BLaER1 (cell line): ENCODE data around the gene PPP1R3E.
A peak's percentile ranks its signal among the peaks of the same experiment; 100 is the strongest.

Source experiments
- H3K27ac ChIP-seq: shearing (Covaris generic); formaldehyde crosslinking; 2 replicates; pipeline ENCODE4 v1.8.1; 2022
- H3K27me3 ChIP-seq: shearing (Covaris generic); formaldehyde crosslinking; 2 replicates; pipeline ENCODE4 v1.8.1; 2022
- H3K36me3 ChIP-seq: shearing (Covaris generic); formaldehyde crosslinking; 2 replicates; pipeline ENCODE4 v1.8.1; 2022
- H3K4me1 ChIP-seq: shearing (Covaris generic); formaldehyde crosslinking; 2 replicates; pipeline ENCODE4 v1.8.1; 2022
- H3K4me2 ChIP-seq: shearing (Covaris generic); formaldehyde crosslinking; 2 replicates; pipeline ENCODE4 v1.8.1; 2022
- H3K4me3 ChIP-seq: shearing (Covaris generic); formaldehyde crosslinking; 2 replicates; pipeline ENCODE4 v1.8.1; 2022
- H3K9ac ChIP-seq: shearing (Covaris generic); formaldehyde crosslinking; 2 replicates; pipeline ENCODE4 v1.8.1; 2022
- H3K9me3 ChIP-seq: shearing (Covaris generic); formaldehyde crosslinking; 2 replicates; pipeline ENCODE4 v1.8.1; 2022
- H4K20me1 ChIP-seq: shearing (Covaris generic); formaldehyde crosslinking; 2 replicates; pipeline ENCODE4 v1.8.1; 2022
- Cebpa-rat ChIP-seq: shearing (Covaris generic); IDR thresholded peaks from 2 replicates; pipeline ENCODE4 v1.8.1; 2022

Gene PPP1R3E

DNA sequence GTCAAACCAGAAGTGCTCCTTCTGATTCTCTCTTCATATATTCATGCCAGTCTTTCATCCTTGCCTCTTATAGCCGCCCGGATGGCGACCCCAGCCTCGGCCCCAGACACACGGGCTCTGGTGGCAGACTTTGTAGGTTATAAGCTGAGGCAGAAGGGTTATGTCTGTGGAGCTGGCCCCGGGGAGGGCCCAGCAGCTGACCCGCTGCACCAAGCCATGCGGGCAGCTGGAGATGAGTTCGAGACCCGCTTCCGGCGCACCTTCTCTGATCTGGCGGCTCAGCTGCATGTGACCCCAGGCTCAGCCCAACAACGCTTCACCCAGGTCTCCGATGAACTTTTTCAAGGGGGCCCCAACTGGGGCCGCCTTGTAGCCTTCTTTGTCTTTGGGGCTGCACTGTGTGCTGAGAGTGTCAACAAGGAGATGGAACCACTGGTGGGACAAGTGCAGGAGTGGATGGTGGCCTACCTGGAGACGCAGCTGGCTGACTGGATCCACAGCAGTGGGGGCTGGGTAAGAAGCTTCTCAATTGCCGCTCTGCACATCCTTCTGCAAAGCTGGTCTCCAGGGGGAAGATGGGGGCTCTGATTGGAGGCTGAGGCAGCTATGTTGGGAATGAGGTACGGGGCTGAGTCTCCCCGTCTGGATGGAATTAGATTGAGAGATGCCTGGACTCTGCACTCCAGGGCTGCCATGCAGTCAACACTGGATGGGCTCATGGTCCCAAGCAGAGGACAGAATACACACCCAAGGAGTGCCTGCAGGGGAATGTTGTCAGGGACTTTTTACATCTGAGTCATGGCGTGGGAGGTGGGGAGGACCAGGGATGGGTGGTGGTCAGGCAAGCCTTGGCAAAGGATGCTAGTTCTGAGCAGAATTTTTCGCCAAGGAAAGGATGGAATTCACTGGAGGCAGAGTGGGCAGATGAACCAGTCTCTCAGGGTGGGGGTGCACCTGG, 5.3 kb upstream of the PPP1R3E start:
- H3K4me2 ChIP-seq, result peak overlapping the region; percentile 95
- H3K9ac ChIP-seq, result 0 out of 2 replicates have a peak overlapping the region, but pooled peaks have one; percentile 84
- no peaks in the 10 kb centered on the region for H3K27me3 ChIP-seq
- TF ChIP-seq Cebpa-rat, result no peak
- no peaks in the 10 kb centered on the region for H4K20me1 ChIP-seq
- peaks cover 41% of the 10 kb centered on the region for H3K36me3 ChIP-seq
- peaks cover 60% of the 10 kb centered on the region for H3K4me1 ChIP-seq
- no peaks in the 10 kb centered on the region for H3K9me3 ChIP-seq
- peak overlapping the region; percentile 77 for H3K4me3 ChIP-seq
- no peak overlapping the region for H3K27ac ChIP-seq

GRCh38 chr14:23307146-23307530, 4.5 kb upstream of the PPP1R3E start:
- Histone ChIP-seq H3K9ac (peak overlapping the region; percentile 84), H3K27me3 (no peaks in the 10 kb centered on the region), H3K4me3 (peak overlapping the region; percentile 77), H3K27ac (peak overlapping the region; percentile 81), H4K20me1 (no peaks in the 10 kb centered on the region), H3K36me3 (peaks cover 37% of the 10 kb centered on the region), H3K4me1 (peaks cover 64% of the 10 kb centered on the region), H3K9me3 (no peaks in the 10 kb centered on the region), H3K4me2 (peak overlapping the region; percentile 95)
- no peak for TF ChIP-seq Cebpa-rat

DNA sequence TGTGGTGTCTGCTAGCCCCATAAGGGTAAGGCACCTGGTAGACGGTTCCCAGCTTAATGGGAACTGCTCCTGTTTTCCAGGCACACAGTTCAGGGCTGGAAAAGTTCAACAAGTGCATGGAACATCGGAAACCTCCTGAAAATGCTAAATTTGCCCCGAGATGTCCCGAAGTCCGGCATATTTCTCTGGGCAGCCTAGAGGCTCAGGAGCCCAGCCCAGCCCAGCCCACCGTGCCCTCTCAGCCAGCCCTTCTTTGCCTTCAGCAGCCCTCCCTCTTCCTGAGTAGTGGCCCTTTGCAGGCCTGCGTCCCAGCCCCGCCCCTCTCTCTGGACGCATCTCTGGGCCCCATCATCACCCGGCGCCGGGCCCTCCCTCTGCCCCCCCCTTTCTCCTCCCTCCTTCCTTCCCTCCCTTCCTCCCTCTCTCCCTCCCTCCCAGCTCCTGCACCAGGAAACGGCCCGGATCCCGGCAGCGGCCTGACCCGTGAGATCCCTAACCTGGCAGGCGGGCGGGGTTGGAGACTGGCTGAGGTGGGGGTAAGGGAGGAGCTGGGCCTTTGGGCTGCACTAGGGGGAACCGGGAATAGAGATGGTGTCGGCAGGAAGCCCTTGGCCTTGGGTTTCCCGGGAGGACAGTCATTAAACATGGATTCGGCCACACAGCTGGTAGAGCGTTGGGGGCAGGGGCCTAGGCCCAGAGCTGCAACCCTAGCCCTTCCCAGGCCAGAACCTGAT, 3.9 kb upstream of the PPP1R3E start, which contains the start of gene BCL2L2:
Gene BCL2L2 (plus strand): TSS at position 422 of the 734 bp plus-strand sequence. CDS start 935 bp downstream, outside the sequence.
- Histone ChIP-seq H3K4me1 (peaks cover 64% of the 10 kb centered on the region), H3K27ac (peak within 1 kb of the TSS; percentile 81), H3K4me2 (peak within 1 kb of the TSS; percentile 95), H3K4me3 (peak within 1 kb of the TSS; percentile 77), H3K27me3 (no peaks in the 10 kb centered on the region), H3K9ac (peak within 1 kb of the TSS; percentile 84), H3K9me3 (no peaks in the 10 kb centered on the region), H3K36me3 (peaks cover 37% of the 10 kb centered on the region), H4K20me1 (no peaks in the 10 kb centered on the region)
- TF ChIP-seq Cebpa-rat, result no peak

DNA sequence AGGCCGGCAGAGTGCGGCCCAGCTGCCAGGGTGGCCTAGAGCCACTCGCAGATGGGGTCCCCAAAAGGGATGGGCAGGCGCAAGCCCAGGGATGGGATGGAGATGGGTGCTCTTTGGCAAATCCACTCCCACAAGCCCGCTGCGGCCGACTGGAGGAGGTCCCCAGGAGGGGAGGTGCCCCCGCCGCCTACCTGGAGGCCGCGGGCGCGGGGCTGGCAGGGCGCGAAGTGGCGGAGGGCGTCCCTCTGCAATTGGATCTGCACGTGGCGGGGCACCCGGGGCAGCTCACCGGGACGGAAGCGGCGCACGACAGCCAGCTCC, 730 bp downstream of the PPP1R3E start:
- H3K27me3 ChIP-seq, result no peaks in the 10 kb centered on the region
- peak overlapping the region; percentile 85 for H3K4me3 ChIP-seq
- H4K20me1 ChIP-seq, result no peaks in the 10 kb centered on the region
- no peaks in the 10 kb centered on the region for H3K9me3 ChIP-seq
- peak overlapping the region; percentile 97 for H3K4me2 ChIP-seq
- peak overlapping the region; percentile 91 for H3K27ac ChIP-seq
- peak overlapping the region; percentile 88 for H3K9ac ChIP-seq
- H3K36me3 ChIP-seq, result peaks cover 24% of the 10 kb centered on the region
- no peak for TF ChIP-seq Cebpa-rat
- H3K4me1 ChIP-seq, result peaks cover 55% of the 10 kb centered on the region

- H3K36me3 ChIP-seq, result peaks cover 29% of the 10 kb centered on the region
- peaks cover 53% of the 10 kb centered on the region for H3K4me1 ChIP-seq
- H3K27me3 ChIP-seq, result no peaks in the 10 kb centered on the region
- peak overlapping the region; percentile 85 for H3K4me3 ChIP-seq
- peak overlapping the region; percentile 91 for H3K27ac ChIP-seq
- peak overlapping the region; percentile 97 for H3K4me2 ChIP-seq
- H4K20me1 ChIP-seq, result no peaks in the 10 kb centered on the region
- H3K9ac ChIP-seq, result peak overlapping the region; percentile 91
- TF ChIP-seq Cebpa-rat, result no peak
- no peaks in the 10 kb centered on the region for H3K9me3 ChIP-seq
These were observed 1.2 kb downstream of the PPP1R3E start for GRCh38 chr14:23301288-23301968.

DNA sequence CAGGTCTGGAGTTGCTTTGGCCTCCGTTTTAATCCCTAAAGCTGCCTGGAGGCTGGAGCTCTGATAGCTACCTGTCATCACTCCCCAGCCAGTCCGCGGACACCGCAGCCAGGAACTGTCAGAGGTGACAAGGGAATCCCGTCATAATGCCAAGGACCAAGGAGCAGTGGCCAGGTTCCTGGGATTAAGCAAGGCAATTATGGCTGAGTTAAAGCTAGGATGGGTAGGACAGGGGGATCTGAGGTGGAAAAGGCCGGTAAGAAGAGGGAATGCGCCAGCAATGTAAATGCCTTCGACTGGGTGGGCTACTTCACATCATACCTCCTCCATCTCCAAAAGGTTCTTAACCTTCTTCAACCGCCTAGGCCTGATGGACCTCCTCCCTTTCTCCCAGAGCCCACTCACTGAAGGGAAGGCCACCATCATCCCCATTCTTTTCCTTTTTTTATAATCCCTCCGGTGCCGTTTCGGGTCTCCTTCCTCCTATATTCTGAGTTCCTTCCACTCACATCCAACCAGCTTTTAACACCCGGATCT, 1.9 kb downstream of the PPP1R3E start:
- Histone ChIP-seq H3K9me3 (no peaks in the 10 kb centered on the region), H3K27me3 (no peaks in the 10 kb centered on the region), H4K20me1 (no peaks in the 10 kb centered on the region), H3K4me2 (peak overlapping the region; percentile 95), H3K4me1 (peaks cover 48% of the 10 kb centered on the region), H3K4me3 (peak overlapping the region; percentile 85), H3K36me3 (peaks cover 31% of the 10 kb centered on the region), H3K9ac (peak overlapping the region; percentile 91), H3K27ac (peak overlapping the region; percentile 84)
- no peak for TF ChIP-seq Cebpa-rat

DNA sequence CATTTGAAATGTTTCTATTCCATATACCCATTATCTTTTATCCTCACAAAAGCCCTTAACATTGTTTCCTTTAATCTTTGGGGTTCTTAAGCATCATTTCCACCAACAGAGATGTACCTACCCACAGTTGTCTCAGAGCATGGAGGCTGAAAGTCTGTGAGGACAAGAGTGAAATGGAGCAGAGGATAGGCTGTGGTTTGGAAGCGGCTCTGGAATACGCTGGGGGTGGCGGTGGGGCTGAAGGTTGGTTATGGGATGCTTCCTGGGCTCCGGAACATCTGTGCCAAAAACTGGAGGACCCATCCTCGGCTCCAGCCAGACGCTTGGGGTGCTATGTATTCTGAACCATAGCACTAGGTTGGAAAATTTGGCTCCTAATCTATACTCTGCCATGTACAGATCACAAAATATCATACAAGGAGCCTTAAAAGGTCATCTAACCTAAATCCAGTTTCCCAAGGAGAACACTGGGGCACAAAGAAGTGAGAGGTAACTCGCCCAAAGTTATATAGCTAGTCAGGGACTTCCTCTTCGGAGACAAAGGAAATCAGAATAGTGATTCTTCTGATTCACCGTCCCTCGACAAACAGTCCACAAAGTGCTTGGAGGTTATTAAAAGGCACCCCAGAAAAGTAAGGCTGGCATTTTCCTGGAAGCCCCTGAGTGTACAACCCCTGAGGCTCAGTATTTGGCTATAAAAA, 2.5 kb downstream of the PPP1R3E start:
- Histone ChIP-seq H3K4me2 (peak overlapping the region; percentile 95), H3K9ac (peak overlapping the region; percentile 91), H3K4me3 (peak overlapping the region; percentile 85), H3K27ac (peak overlapping the region; percentile 84), H3K4me1 (peaks cover 42% of the 10 kb centered on the region), H3K36me3 (peaks cover 31% of the 10 kb centered on the region), H3K27me3 (no peaks in the 10 kb centered on the region), H4K20me1 (no peaks in the 10 kb centered on the region), H3K9me3 (no peaks in the 10 kb centered on the region)
- no peak for TF ChIP-seq Cebpa-rat

GRCh38 chr14:23299211-23299957, 3.3 kb downstream of the PPP1R3E start:
- no peak overlapping the region for H3K27ac ChIP-seq
- peak overlapping the region; percentile 95 for H3K4me2 ChIP-seq
- TF ChIP-seq Cebpa-rat, result no peak
- no peaks in the 10 kb centered on the region for H4K20me1 ChIP-seq
- H3K9ac ChIP-seq, result peak overlapping the region; percentile 91
- H3K36me3 ChIP-seq, result peaks cover 31% of the 10 kb centered on the region
- no peaks in the 10 kb centered on the region for H3K9me3 ChIP-seq
- peaks cover 42% of the 10 kb centered on the region for H3K4me1 ChIP-seq
- H3K27me3 ChIP-seq, result no peaks in the 10 kb centered on the region
- 0 out of 2 replicates have a peak overlapping the region, but pooled peaks have one; percentile 85 for H3K4me3 ChIP-seq
